HG03558 (cell line): Measurements from ENCODE around the gene PTTG1IP.
"Not testable (repeated sequence)": the region's sequence is repeated elsewhere in the genome, so short reads cannot be mapped to it uniquely, and the experiment has no call there.

Experiments used
- ATAC-seq: cut with Tn5 transposase; IDR thresholded peaks from one replicate; pipeline ENCODE4 v1.9.1; 2021; ENCODE audit warnings: moderate number of reproducible peaks; ENCODE audit not compliant: unreplicated experiment; ENCODE audit errors: extremely low read depth

Gene PTTG1IP

GRCh38 chr21:44886113-44887075, 12.9 kb upstream of the PTTG1IP start:
- ATAC-seq, result no peak

GRCh38 chr21:44885615-44886014, 12.1 kb upstream of the PTTG1IP start:
- no peak for ATAC-seq

- no peak for ATAC-seq
Measured at GRCh38 chr21:44884097-44884496, 10.6 kb upstream of the PTTG1IP start.

GRCh38 chr21:44883250-44883649, 9.8 kb upstream of the PTTG1IP start:
- no peak for ATAC-seq

- ATAC-seq, result no peak
Measured at GRCh38 chr21:44881198-44881872, 7.8 kb upstream of the PTTG1IP start.

- no peak for ATAC-seq
Measured at GRCh38 chr21:44880405-44881197, 7.1 kb upstream of the PTTG1IP start.

- ATAC-seq, result not testable (repeated sequence)
Measured at GRCh38 chr21:44879238-44879637, 5.7 kb upstream of the PTTG1IP start.

GRCh38 chr21:44878053-44878982, 4.8 kb upstream of the PTTG1IP start:
- ATAC-seq, result no peak

GRCh38 chr21:44876849-44877575, 3.5 kb upstream of the PTTG1IP start:
- no peak for ATAC-seq

- ATAC-seq, result no peak
Measured at GRCh38 chr21:44875316-44875700, 1.8 kb upstream of the PTTG1IP start.

GRCh38 chr21:44874497-44875315, 1.2 kb upstream of the PTTG1IP start:
- ATAC-seq, result no peak

GRCh38 chr21:44874240-44874496, 678 bp upstream of the PTTG1IP start:
- no peak for ATAC-seq

GRCh38 chr21:44872649-44873355, 688 bp downstream of the PTTG1IP start:
- ATAC-seq, result no peak

GRCh38 chr21:44872323-44872648, 1.2 kb downstream of the PTTG1IP start:
- ATAC-seq, result no peak

- ATAC-seq, result no peak
Measured at GRCh38 chr21:44871576-44872269, 1.8 kb downstream of the PTTG1IP start.

GRCh38 chr21:44870748-44871495, 2.6 kb downstream of the PTTG1IP start:
- no peak for ATAC-seq
